BJ (cell line): ENCODE data around the gene NRG3. TPM values are rescaled to one million over a fixed set of nuclear protein-coding genes. Genes with fewer than 3 reads are reported as not detected.

Source experiments
- CTCF ChIA-PET: fragments of 350-600 bp; formaldehyde crosslinking; extraction: SDS; loops from one replicate; lab custom pipeline; 2021; ENCODE audit warnings: antibody characterized with exemption, inconsistent platforms; lab: Yijun Ruan, JAX
- POLR2A ChIA-PET: fragments of 300-600 bp; sonication (Branson Sonifier 250); formaldehyde crosslinking; extraction: SDS; loops from one replicate; lab custom pipeline; 2021; ENCODE audit warnings: antibody characterized with exemption; lab: Charles Lee
- DNase-seq: peaks from one replicate; pipeline ENCODE4 v3.0.0-alpha.2; 2011; ENCODE audit warnings: low read depth
- H3K27me3 ChIP-seq: 2 replicates; pipeline ENCODE4 v1.6.0; 2011; ENCODE audit warnings: low read length; ENCODE audit not compliant: control insufficient read depth, insufficient read depth
- H3K36me3 ChIP-seq: 2 replicates; pipeline ENCODE4 v1.5.1; 2011; ENCODE audit warnings: low read length; ENCODE audit not compliant: control insufficient read depth, insufficient read depth
- H3K4me3 ChIP-seq: 2 replicates; pipeline ENCODE4 v1.5.1; 2011; ENCODE audit warnings: low read depth, mild to moderate bottlenecking, control low read depth, low read length
- polyA plus RNA-seq: library from polyadenylated mRNA; depleted of rRNA; stranded (reverse); fragments of >200 nt; gene quantifications from 2 replicates; pipeline ENCODE4 v1.2.3, GENCODE V29; 2011
- TF ChIP-seq, protein P1 (sequence below): IDR thresholded peaks from 2 replicates; pipeline ENCODE4 v1.5.1; 2011; ENCODE audit warnings: low read depth, mild to moderate bottlenecking, control low read depth, inconsistent platforms, low read length, moderate library complexity; ENCODE audit not compliant: insufficient read depth

NRG3 gene
- polyA plus RNA-seq, 1 experiment = not detected

DNA sequence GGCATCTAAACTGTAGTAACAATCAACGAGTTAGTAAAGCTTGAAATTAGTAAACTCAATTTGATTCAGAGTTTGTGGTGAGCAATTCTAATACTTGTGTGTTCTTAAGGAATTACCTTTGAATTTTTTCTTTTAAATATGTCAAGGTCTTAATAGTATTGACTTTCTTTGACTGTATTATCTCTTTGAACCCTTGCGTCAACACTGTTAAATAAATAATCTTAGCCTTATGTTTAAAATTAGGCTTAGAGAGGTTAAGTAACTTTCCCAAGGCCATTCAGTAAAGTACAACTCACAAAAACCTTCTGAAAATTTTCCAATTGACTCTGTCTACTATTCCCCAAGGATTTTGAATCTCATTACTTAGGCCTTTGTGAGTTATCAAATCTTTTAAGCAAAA is 716.4 kb downstream of the NRG3 start:
- ChIA-PET CTCF (no interaction called here), POLR2A (no interaction called here)

DNA sequence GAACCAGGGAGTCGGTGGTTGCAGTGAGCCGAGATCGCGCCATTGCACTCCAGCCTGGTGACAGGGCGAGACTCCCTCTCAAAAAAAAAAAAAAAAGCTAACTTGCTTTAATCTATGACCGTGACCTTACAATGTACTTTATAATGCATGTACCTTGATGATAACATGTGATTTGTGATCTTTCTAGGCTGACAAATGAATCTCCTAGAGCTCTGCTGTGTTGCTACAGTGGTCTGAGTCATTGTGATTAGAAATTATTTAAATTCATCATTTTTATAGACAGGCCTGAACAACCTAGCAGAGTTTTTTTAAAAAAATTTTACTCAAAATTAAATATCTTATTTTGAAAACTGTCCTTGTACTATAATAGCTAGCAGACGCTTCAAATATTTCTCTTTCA is 722.8 kb downstream of the NRG3 start:
- TF ChIP-seq, protein P1, sequence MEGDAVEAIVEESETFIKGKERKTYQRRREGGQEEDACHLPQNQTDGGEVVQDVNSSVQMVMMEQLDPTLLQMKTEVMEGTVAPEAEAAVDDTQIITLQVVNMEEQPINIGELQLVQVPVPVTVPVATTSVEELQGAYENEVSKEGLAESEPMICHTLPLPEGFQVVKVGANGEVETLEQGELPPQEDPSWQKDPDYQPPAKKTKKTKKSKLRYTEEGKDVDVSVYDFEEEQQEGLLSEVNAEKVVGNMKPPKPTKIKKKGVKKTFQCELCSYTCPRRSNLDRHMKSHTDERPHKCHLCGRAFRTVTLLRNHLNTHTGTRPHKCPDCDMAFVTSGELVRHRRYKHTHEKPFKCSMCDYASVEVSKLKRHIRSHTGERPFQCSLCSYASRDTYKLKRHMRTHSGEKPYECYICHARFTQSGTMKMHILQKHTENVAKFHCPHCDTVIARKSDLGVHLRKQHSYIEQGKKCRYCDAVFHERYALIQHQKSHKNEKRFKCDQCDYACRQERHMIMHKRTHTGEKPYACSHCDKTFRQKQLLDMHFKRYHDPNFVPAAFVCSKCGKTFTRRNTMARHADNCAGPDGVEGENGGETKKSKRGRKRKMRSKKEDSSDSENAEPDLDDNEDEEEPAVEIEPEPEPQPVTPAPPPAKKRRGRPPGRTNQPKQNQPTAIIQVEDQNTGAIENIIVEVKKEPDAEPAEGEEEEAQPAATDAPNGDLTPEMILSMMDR = no peak
- Histone ChIP-seq H3K36me3 (no peaks in the 10 kb centered on the region), H3K4me3 (no peak overlapping the region), H3K27me3 (no peaks in the 10 kb centered on the region)
- ChIA-PET CTCF (no interaction called here), POLR2A (no interaction called here)
- DNase-seq = no peak

More for the DNA sequence above, 716.4 kb downstream of the NRG3 start:
- DNase-seq = no peak
- no peaks in the 10 kb centered on the region for H3K27me3 ChIP-seq
- no peaks in the 10 kb centered on the region for H3K36me3 ChIP-seq
- TF ChIP-seq, protein P1 = no peak
- H3K4me3 ChIP-seq = no peak overlapping the region

DNA sequence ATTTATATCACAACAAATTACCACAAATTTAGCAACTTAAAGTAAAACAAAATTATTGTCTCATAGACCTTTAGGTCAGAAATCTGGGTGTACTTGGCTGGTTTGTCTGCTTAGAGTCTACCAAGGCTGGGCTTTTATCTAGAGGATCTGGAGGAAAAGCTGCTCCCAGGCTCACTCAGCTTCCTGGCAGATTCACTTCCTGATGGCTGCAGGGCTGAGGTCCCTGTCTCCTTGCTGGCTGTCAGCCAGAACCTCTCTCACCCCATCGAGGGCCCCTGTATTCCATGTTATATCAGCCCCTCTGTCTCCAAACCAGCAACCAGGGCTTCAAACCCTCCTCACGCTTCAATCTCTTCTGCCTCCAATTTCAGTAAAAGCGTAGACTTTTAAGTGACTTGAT is 734.9 kb downstream of the NRG3 start:
- Histone ChIP-seq H3K36me3 (no peaks in the 10 kb centered on the region), H3K4me3 (no peak overlapping the region), H3K27me3 (no peaks in the 10 kb centered on the region)
- no peak for DNase-seq
- POLR2A ChIA-PET = no interaction called here
- TF ChIP-seq, protein P1 = no peak
- CTCF ChIA-PET = no interaction called here

DNA sequence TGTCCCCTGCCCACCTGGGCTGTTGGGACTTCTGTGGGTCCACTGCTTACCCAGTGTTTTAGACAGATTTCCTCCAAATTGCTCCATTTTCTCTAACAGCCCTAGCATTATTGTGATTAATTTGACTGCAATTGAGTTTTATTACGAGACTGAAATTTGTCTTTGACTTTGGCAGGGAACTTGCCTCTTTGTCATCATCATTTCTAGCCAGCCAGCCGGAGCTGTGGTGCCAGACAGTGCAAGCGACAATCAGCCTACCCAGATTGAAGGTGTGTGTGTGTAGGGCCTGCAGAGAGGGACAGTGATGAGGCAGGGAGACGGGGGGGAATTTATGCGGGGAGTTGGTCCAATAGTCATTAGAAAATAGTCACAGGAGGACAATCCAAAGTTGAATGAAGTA is 743.0 kb downstream of the NRG3 start:
- DNase-seq = no peak
- POLR2A ChIA-PET = no interaction called here

DNA sequence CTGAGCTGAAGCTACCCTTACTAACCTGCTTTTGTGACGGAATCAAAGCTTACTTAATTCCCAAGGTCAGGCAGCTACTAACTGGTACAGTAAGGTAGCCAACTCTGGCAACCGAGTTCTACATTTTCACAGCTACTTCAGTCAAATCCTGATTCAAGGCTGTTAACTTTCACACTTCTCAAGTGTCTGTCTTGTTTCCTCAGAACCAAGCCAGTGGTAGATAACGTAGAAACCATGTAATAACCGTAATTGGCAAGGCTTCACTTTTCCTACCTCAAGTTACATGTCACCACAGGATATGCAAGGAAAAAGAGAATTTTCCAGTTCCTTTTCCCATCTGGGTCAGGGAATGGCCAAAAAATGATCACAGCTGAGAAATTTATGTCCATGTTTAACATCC is 746.7 kb downstream of the NRG3 start:
- CTCF ChIA-PET = no interaction called here
- POLR2A ChIA-PET = no interaction called here
- no peak for DNase-seq
- no peak overlapping the region for H3K4me3 ChIP-seq
- TF ChIP-seq, protein P1 = no peak
- H3K36me3 ChIP-seq = no peaks in the 10 kb centered on the region
- H3K27me3 ChIP-seq = no peaks in the 10 kb centered on the region

More for the DNA sequence above, 743.0 kb downstream of the NRG3 start:
- Histone ChIP-seq H3K4me3 (no peak overlapping the region), H3K27me3 (no peaks in the 10 kb centered on the region), H3K36me3 (no peaks in the 10 kb centered on the region)
- CTCF ChIA-PET = no interaction called here
- TF ChIP-seq, protein P1 = no peak
